GM12878 (cell line): ENCODE measurements around the gene ADAMTS5.

Experiments
- BCL11A ChIP-seq: IDR thresholded peaks from 2 replicates; pipeline ENCODE4 v1.6.1; 2011; ENCODE audit warnings: low read depth, low read length
- CBX5 ChIP-seq: sonication (generic); IDR thresholded peaks from 2 replicates; pipeline ENCODE4 v1.6.1; 2016; ENCODE audit warnings: low read depth, moderate library complexity, mild to moderate bottlenecking, inconsistent platforms
- CREM ChIP-seq: IDR thresholded peaks from 2 replicates; pipeline ENCODE4 v1.6.1; 2014; ENCODE audit warnings: antibody characterized with exemption, low read depth
- MEF2A ChIP-seq: IDR thresholded peaks from 2 replicates; pipeline ENCODE4 v1.6.1; 2011; ENCODE audit warnings: low read depth, mild to moderate bottlenecking, low read length, moderate library complexity; ENCODE audit not compliant: insufficient read depth
- NFXL1 ChIP-seq: fragments of 450-650 bp; IDR thresholded peaks from 2 replicates; pipeline ENCODE4 v1.6.1; 2017; ENCODE audit warnings: antibody characterized with exemption, mild to moderate bottlenecking, borderline replicate concordance
- PML ChIP-seq: IDR thresholded peaks from 2 replicates; pipeline ENCODE4 v1.6.1; 2012; ENCODE audit warnings: low read length, inconsistent platforms
- POLR2A ChIP-seq: IDR thresholded peaks from 2 replicates; pipeline ENCODE4 v1.6.1; 2011; ENCODE audit warnings: low read depth, mild to moderate bottlenecking, low read length
- POU2F2 ChIP-seq: IDR thresholded peaks from 3 replicates; pipeline ENCODE4 v1.6.1; 2011; ENCODE audit warnings: low read depth, mild to moderate bottlenecking, low read length, borderline replicate concordance
- RAD21 ChIP-seq: IDR thresholded peaks from 2 replicates; pipeline ENCODE4 v1.6.1; 2011; ENCODE audit warnings: mild to moderate bottlenecking, low read depth, low read length, moderate library complexity; ENCODE audit not compliant: insufficient read depth
- TCF3 ChIP-seq: IDR thresholded peaks from 2 replicates; pipeline ENCODE4 v1.6.1; 2012; ENCODE audit warnings: low read depth, mild to moderate bottlenecking, low read length, borderline replicate concordance; ENCODE audit not compliant: insufficient read depth
- TF ChIP-seq, protein P1 (sequence below), 3 experiments: IDR thresholded peaks in 2 of 3; conservative IDR thresholded peaks in 1 of 3; 2 replicates each; pipeline ENCODE4 v1.5.1; 2011; ENCODE audit warnings: low read depth in 3 of 3, low read length in 3 of 3, mild to moderate bottlenecking in 3 of 3, control low read depth in 2 of 3, moderate library complexity in 2 of 3, inconsistent platforms in 1 of 3, mixed read lengths in 1 of 3; ENCODE audit not compliant: control insufficient read depth in 2 of 3, insufficient read depth in 1 of 3; ENCODE audit errors: extremely low read depth in 1 of 3
- TF ChIP-seq, protein P2 (sequence below): IDR thresholded peaks from 2 replicates; pipeline ENCODE4 v1.6.1; 2012; ENCODE audit warnings: low read depth, low read length, improper control_type of control experiment
- TF ChIP-seq, protein P3 (sequence below): fragments of 450-650 bp; formaldehyde crosslinking; IDR thresholded peaks from 2 replicates; pipeline ENCODE4 v1.5.0; 2022; ENCODE audit warnings: mild to moderate bottlenecking, missing genetic modification characterization

DNA sequence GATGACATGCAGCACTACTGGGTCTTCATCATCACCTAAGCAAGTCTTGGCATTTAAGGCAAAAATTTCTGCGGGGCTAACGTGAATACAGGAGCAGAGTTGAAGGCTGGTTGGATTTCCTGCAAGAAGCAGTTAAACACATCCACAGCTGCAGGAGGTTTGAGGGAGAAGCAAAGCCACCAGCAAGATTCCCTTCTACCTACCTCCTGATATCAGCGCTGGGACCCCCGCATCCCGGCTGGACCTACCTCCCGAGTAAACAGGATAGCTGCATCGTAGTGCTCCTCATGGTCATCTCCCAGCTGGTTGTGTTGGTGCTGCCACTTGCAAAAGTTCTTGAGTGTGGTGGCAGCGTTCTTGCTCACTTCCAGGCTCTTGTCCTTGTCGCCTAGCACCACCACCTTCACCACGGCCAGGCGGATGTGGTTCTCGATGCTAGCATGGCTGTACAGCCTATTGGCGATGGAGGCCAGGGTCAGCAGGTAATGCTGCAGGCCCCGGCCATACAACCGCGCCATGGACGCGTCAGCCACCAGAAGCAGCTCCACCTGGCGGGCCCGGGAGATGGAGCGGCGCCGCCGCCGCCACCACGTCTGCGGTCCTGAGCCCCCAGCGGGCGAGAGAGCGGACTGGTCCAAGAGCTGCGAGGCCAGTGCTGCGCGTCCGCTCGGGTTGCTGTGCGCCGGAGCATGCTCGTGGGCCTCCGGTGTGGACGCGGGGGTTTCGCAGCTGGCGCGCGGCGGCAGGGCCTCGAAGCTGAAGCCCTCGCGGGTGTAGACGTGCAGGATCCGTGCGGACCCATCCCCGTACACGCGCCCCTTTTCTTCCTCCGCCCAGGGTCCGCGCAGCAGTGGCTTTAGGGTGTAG is 1.6 kb downstream of the ADAMTS5 start:
- TF ChIP-seq CREM, result no peak
- TF ChIP-seq, protein P1, sequence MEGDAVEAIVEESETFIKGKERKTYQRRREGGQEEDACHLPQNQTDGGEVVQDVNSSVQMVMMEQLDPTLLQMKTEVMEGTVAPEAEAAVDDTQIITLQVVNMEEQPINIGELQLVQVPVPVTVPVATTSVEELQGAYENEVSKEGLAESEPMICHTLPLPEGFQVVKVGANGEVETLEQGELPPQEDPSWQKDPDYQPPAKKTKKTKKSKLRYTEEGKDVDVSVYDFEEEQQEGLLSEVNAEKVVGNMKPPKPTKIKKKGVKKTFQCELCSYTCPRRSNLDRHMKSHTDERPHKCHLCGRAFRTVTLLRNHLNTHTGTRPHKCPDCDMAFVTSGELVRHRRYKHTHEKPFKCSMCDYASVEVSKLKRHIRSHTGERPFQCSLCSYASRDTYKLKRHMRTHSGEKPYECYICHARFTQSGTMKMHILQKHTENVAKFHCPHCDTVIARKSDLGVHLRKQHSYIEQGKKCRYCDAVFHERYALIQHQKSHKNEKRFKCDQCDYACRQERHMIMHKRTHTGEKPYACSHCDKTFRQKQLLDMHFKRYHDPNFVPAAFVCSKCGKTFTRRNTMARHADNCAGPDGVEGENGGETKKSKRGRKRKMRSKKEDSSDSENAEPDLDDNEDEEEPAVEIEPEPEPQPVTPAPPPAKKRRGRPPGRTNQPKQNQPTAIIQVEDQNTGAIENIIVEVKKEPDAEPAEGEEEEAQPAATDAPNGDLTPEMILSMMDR (IDR thresholded peaks at IDR 0.05 in 2 of 3, conservative IDR thresholded peaks at IDR 0.05 in 1 of 3; ENCODE audit: control insufficient read depth in 2 of 3, extremely low read depth in 1 of 3, insufficient read depth in 1 of 3, low read depth in 3 of 3, low read length in 3 of 3), result no peak
- no peak for TF ChIP-seq RAD21
- TF ChIP-seq CBX5, result no peak
- no peak for TF ChIP-seq MEF2A
- TF ChIP-seq POU2F2, result no peak
- TF ChIP-seq BCL11A, result no peak
- no peak for TF ChIP-seq TCF3
- TF ChIP-seq, protein P2, sequence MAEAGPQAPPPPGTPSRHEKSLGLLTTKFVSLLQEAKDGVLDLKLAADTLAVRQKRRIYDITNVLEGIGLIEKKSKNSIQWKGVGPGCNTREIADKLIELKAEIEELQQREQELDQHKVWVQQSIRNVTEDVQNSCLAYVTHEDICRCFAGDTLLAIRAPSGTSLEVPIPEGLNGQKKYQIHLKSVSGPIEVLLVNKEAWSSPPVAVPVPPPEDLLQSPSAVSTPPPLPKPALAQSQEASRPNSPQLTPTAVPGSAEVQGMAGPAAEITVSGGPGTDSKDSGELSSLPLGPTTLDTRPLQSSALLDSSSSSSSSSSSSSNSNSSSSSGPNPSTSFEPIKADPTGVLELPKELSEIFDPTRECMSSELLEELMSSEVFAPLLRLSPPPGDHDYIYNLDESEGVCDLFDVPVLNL, result no peak
- TF ChIP-seq POLR2A, result no peak
- TF ChIP-seq, protein P3, sequence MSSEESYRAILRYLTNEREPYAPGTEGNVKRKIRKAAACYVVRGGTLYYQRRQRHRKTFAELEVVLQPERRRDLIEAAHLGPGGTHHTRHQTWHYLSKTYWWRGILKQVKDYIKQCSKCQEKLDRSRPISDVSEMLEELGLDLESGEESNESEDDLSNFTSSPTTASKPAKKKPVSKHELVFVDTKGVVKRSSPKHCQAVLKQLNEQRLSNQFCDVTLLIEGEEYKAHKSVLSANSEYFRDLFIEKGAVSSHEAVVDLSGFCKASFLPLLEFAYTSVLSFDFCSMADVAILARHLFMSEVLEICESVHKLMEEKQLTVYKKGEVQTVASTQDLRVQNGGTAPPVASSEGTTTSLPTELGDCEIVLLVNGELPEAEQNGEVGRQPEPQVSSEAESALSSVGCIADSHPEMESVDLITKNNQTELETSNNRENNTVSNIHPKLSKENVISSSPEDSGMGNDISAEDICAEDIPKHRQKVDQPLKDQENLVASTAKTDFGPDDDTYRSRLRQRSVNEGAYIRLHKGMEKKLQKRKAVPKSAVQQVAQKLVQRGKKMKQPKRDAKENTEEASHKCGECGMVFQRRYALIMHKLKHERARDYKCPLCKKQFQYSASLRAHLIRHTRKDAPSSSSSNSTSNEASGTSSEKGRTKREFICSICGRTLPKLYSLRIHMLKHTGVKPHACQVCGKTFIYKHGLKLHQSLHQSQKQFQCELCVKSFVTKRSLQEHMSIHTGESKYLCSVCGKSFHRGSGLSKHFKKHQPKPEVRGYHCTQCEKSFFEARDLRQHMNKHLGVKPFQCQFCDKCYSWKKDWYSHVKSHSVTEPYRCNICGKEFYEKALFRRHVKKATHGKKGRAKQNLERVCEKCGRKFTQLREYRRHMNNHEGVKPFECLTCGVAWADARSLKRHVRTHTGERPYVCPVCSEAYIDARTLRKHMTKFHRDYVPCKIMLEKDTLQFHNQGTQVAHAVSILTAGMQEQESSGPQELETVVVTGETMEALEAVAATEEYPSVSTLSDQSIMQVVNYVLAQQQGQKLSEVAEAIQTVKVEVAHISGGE (CRISPR knock-in tag), result no peak
- TF ChIP-seq PML, result no peak
- TF ChIP-seq NFXL1, result no peak
